HCT116 (cell line): ENCODE measurements around the gene HOMER1. TPM values are rescaled to one million over a fixed set of nuclear protein-coding genes. Genes with fewer than 3 reads are reported as not detected.

Experiments used
- ATAC-seq: fragments of 200-7000 bp; cut with Tn5 transposase; 2 replicates; pipeline ENCODE4 v1.9.1; 2020; ENCODE audit warnings: mild to moderate bottlenecking, moderate library complexity
- BruUV-seq: library from RNA; stranded (reverse); fragments of 400-500 nt; replicated peaks from 2 replicates; lab custom pipeline; 2021; lab: Mats Ljungman, UMichigan
- CTCF ChIA-PET: fragments of 300-600 bp; sonication (Branson Sonifier 250); formaldehyde crosslinking; loops from one replicate; lab custom pipeline; 2021; ENCODE audit warnings: antibody characterized with exemption; lab: Charles Lee
- POLR2A ChIA-PET: fragments of 300-600, 350-600 bp; sonication (Branson Sonifier 250); formaldehyde crosslinking; loops from one replicate; lab custom pipeline; 2021; ENCODE audit warnings: antibody characterized with exemption; lab: Charles Lee
- RAD21 ChIA-PET, 2 experiments: fragments of 300-600 bp; sonication (Branson Sonifier 250); formaldehyde crosslinking; loops; one replicate each; lab custom pipeline; 2023; ENCODE audit warnings: low total read pairs in 2 of 2; ENCODE audit not compliant: uncharacterized antibody in 2 of 2, unreplicated experiment in 2 of 2, low non-redundant PET in 1 of 2; lab: Charles Lee
- DNase-seq: peaks from one replicate; pipeline ENCODE4 v3.0.0-alpha.2; 2010; ENCODE audit warnings: low read depth, low spot score
- H2AFZ ChIP-seq: fragments of 200-600 bp; shearing (Covaris generic), sonication (generic); 2 replicates; pipeline ENCODE4 v1.6.1; 2017; ENCODE audit warnings: low read depth, mixed run types, mixed read lengths, antibody characterized with exemption, low read length; ENCODE audit not compliant: poor library complexity, severe bottlenecking
- H3K27ac ChIP-seq: 2 replicates; pipeline ENCODE4 v1.5.1; 2012; ENCODE audit warnings: low read depth, low read length
- H3K27me3 ChIP-seq: fragments of 200-600 bp; sonication (generic); 2 replicates; pipeline ENCODE4 v1.6.1; 2016; ENCODE audit warnings: mixed run types, low read length, mixed read lengths; ENCODE audit not compliant: insufficient read depth
- H3K36me3 ChIP-seq, 2 experiments: fragments of 200-500 bp in 1 of 2; fragments of 200-600 bp in 1 of 2; sonication (Bioruptor generic) in 1 of 2; sonication (generic) in 1 of 2; 2 replicates each; pipeline versions ENCODE4 v1.5.1 to v1.6.1; 2014 to 2016; ENCODE audit warnings: low read length in 2 of 2, inconsistent platforms in 1 of 2, mixed read lengths in 1 of 2, mixed run types in 1 of 2; ENCODE audit not compliant: insufficient read depth in 2 of 2, control insufficient read depth in 1 of 2
- H3K4me1 ChIP-seq, 2 experiments: fragments of 200-600 bp in 1 of 2; sonication (generic) in 1 of 2; 2 replicates each; pipeline versions ENCODE4 v1.5.1 to v1.6.1; 2012 to 2017; ENCODE audit warnings: low read length in 2 of 2, inconsistent platforms in 1 of 2, mild to moderate bottlenecking in 1 of 2, mixed read lengths in 1 of 2, mixed run types in 1 of 2, moderate library complexity in 1 of 2; ENCODE audit not compliant: insufficient read depth in 2 of 2, control insufficient read depth in 1 of 2
- H3K4me2 ChIP-seq: fragments of 200-600 bp; sonication (generic); 2 replicates; pipeline ENCODE4 v1.6.1; 2017; ENCODE audit warnings: mixed run types, low read length, mixed read lengths
- H3K4me3 ChIP-seq, 2 experiments: fragments of 200-600 bp in 1 of 2; sonication (generic) in 1 of 2; replicated peaks in 1 of 2; 2 replicates each; pipeline ENCODE4 v1.5.1; 2011 to 2016; ENCODE audit warnings: low read length in 2 of 2, control low read depth in 1 of 2, low read depth in 1 of 2, mild to moderate bottlenecking in 1 of 2, mixed read lengths in 1 of 2, mixed run types in 1 of 2
- H3K79me2 ChIP-seq: fragments of 200-600 bp; sonication (generic); 2 replicates; pipeline ENCODE4 v1.6.1; 2017; ENCODE audit warnings: mild to moderate bottlenecking, mixed run types, low read length, moderate library complexity, mixed read lengths; ENCODE audit not compliant: insufficient read depth
- H3K9ac ChIP-seq: fragments of 200-600 bp; sonication (generic); 2 replicates; pipeline ENCODE4 v1.6.1; 2016; ENCODE audit warnings: low read length, mixed read lengths
- H3K9me2 ChIP-seq: fragments of 200-600 bp; sonication (generic), shearing (Covaris generic); 2 replicates; pipeline ENCODE4 v1.6.1; 2017; ENCODE audit warnings: mixed run types, mild to moderate bottlenecking, moderate library complexity; ENCODE audit not compliant: insufficient read depth
- H3K9me3 ChIP-seq, 2 experiments: fragments of 200-500 bp in 1 of 2; fragments of 200-600 bp in 1 of 2; sonication (Bioruptor generic) in 1 of 2; sonication (generic) in 1 of 2; 2 replicates each; pipeline ENCODE4 v1.6.1; 2014 to 2017; ENCODE audit warnings: low read length in 2 of 2, mixed read lengths in 2 of 2, inconsistent platforms in 1 of 2, low read depth in 1 of 2, mild to moderate bottlenecking in 1 of 2, mixed run types in 1 of 2, moderate library complexity in 1 of 2; ENCODE audit not compliant: control insufficient read depth in 1 of 2, insufficient read depth in 1 of 2
- H4K20me1 ChIP-seq: fragments of 200-600 bp; sonication (generic), shearing (Covaris generic); 2 replicates; pipeline ENCODE4 v1.6.1; 2017; ENCODE audit warnings: mixed run types, mild to moderate bottlenecking, moderate library complexity; ENCODE audit not compliant: insufficient read depth
- CEBPB ChIP-seq: IDR thresholded peaks from 2 replicates; pipeline ENCODE4 v1.6.1; 2012; ENCODE audit warnings: low read depth
- EGR1 ChIP-seq: IDR thresholded peaks from 2 replicates; pipeline ENCODE4 v1.6.1; 2012; ENCODE audit warnings: low read depth
- EZH2 ChIP-seq: fragments of 200-600 bp; sonication (generic); IDR thresholded peaks from 2 replicates; pipeline ENCODE4 v1.6.1; 2017; ENCODE audit warnings: antibody characterized with exemption, mixed run types
- FOSL1 ChIP-seq: IDR thresholded peaks from 2 replicates; pipeline ENCODE4 v1.6.1; 2012; ENCODE audit warnings: low read depth
- JUND ChIP-seq: IDR thresholded peaks from 2 replicates; pipeline ENCODE4 v1.6.1; 2012
- POLR2A ChIP-seq: IDR thresholded peaks from 2 replicates; pipeline ENCODE4 v1.7.0; 2011; ENCODE audit warnings: borderline replicate concordance; ENCODE audit not compliant: insufficient read depth, insufficient read length; ENCODE audit errors: extremely low read depth
- POLR2AphosphoS5 ChIP-seq: IDR thresholded peaks from 2 replicates; pipeline ENCODE4 v1.6.1; 2011; ENCODE audit warnings: mild to moderate bottlenecking, low read depth, low read length, moderate library complexity
- RAD21 ChIP-seq: IDR thresholded peaks from 2 replicates; pipeline ENCODE4 v1.6.1; 2012; ENCODE audit warnings: low read depth, mild to moderate bottlenecking
- SIN3A ChIP-seq: IDR thresholded peaks from 2 replicates; pipeline ENCODE4 v1.6.1; 2012; ENCODE audit warnings: low read depth
- SP1 ChIP-seq: IDR thresholded peaks from 2 replicates; pipeline ENCODE4 v1.6.1; 2012; ENCODE audit warnings: low read depth
- SRF ChIP-seq: IDR thresholded peaks from 2 replicates; pipeline ENCODE4 v1.6.1; 2012; ENCODE audit warnings: low read depth
- TCF7L2 ChIP-seq: IDR thresholded peaks from 2 replicates; pipeline ENCODE4 v1.7.0; 2011; ENCODE audit warnings: borderline replicate concordance, inconsistent platforms; ENCODE audit not compliant: insufficient read depth, insufficient read length; ENCODE audit errors: extremely low read depth
- intact Hi-C: fragments of 100-400 bp; cut with micrococcal nuclease; formaldehyde crosslinking; loops from 2 replicates; pipeline ENCODE4 v1.10.0; 2022
- total RNA-seq: library from RNA; stranded (reverse); gene quantifications from one replicate; pipeline ENCODE4 v1.2.1, GENCODE V29; 2021; ENCODE audit not compliant: unreplicated experiment
- TF ChIP-seq, protein P1 (sequence below): IDR thresholded peaks from 2 replicates; pipeline ENCODE4 v1.6.1; 2012; ENCODE audit warnings: low read depth
- TF ChIP-seq, protein P2 (sequence below): IDR thresholded peaks from 2 replicates; pipeline ENCODE4 v1.6.1; 2012
- TF ChIP-seq, protein P3 (sequence below), 3 experiments: fragments of 200-600 bp in 1 of 3; sonication (generic) in 1 of 3; IDR thresholded peaks in 2 of 3; conservative IDR thresholded peaks in 1 of 3; 2 replicates each; pipeline ENCODE4 v1.5.1; 2012 to 2017; ENCODE audit warnings: low read depth in 2 of 3, low read length in 2 of 3, antibody characterized with exemption in 1 of 3, borderline replicate concordance in 1 of 3, control low read depth in 1 of 3, mild to moderate bottlenecking in 1 of 3, mixed read lengths in 1 of 3, mixed run types in 1 of 3, moderate library complexity in 1 of 3; ENCODE audit not compliant: insufficient read depth in 1 of 3

HOMER1 gene
- total RNA-seq, 1 experiment from 2014 or later: 21.4 TPM

DNA sequence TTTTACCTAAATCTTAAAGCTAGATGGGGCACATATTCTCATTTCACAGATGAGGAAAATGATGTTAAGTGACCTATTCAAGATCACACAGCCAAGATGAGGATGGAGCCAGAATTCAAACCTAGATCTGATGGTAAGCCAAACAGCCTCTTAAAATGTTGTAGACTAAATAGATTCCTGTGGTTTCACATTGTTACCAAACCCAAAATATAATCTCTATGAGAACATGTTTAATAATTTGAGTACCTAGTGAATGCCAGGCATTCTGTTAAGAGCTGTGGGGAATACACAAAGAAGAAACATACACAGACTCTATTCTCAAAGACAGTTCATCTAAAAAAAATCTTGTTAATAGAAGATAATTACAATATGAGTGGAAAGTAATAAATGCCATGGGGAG is 25.2 kb downstream of the HOMER1 start:
- Histone ChIP-seq H3K9ac (no peak overlapping the region), H4K20me1 (peaks cover 3% of the 10 kb centered on the region; the same call in 1 of the 2 replicates), H3K4me2 (no peak overlapping the region), H3K36me3 (no peaks in the 10 kb centered on the region), H3K27ac (no peak overlapping the region), H3K79me2 (peaks cover 12% of the 10 kb centered on the region), H3K4me3 (no peak overlapping the region), H3K9me3 (no peaks in the 10 kb centered on the region), H3K27me3 (no peaks in the 10 kb centered on the region), H3K4me1 (no peaks in the 10 kb centered on the region), H2AFZ (no peak overlapping the region), H3K9me2 (no peaks in the 10 kb centered on the region)
- RAD21 ChIA-PET: interaction anchor here in 1 of 2 experiments (1.1 kb wide), 1 partner anchor 22 kb away, joined by 3 read pairs; no protein-coding TSS in a partner anchor
- BruUV-seq: no TSS peak
- intact Hi-C loops: no loop called here
- ATAC-seq (no peak), DNase-seq (no peak)
- CTCF ChIA-PET: no interaction called here
- POLR2A ChIA-PET: no interaction called here
- TF ChIP-seq, protein P1, sequence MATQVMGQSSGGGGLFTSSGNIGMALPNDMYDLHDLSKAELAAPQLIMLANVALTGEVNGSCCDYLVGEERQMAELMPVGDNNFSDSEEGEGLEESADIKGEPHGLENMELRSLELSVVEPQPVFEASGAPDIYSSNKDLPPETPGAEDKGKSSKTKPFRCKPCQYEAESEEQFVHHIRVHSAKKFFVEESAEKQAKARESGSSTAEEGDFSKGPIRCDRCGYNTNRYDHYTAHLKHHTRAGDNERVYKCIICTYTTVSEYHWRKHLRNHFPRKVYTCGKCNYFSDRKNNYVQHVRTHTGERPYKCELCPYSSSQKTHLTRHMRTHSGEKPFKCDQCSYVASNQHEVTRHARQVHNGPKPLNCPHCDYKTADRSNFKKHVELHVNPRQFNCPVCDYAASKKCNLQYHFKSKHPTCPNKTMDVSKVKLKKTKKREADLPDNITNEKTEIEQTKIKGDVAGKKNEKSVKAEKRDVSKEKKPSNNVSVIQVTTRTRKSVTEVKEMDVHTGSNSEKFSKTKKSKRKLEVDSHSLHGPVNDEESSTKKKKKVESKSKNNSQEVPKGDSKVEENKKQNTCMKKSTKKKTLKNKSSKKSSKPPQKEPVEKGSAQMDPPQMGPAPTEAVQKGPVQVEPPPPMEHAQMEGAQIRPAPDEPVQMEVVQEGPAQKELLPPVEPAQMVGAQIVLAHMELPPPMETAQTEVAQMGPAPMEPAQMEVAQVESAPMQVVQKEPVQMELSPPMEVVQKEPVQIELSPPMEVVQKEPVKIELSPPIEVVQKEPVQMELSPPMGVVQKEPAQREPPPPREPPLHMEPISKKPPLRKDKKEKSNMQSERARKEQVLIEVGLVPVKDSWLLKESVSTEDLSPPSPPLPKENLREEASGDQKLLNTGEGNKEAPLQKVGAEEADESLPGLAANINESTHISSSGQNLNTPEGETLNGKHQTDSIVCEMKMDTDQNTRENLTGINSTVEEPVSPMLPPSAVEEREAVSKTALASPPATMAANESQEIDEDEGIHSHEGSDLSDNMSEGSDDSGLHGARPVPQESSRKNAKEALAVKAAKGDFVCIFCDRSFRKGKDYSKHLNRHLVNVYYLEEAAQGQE: no peak
- no peak for TF ChIP-seq RAD21
- no peak for TF ChIP-seq POLR2A
- TF ChIP-seq JUND: no peak
- TF ChIP-seq SP1: no peak
- TF ChIP-seq TCF7L2: no peak
- TF ChIP-seq, protein P2, sequence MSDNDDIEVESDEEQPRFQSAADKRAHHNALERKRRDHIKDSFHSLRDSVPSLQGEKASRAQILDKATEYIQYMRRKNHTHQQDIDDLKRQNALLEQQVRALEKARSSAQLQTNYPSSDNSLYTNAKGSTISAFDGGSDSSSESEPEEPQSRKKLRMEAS: no peak
- no peak for TF ChIP-seq FOSL1
- TF ChIP-seq, protein P3, sequence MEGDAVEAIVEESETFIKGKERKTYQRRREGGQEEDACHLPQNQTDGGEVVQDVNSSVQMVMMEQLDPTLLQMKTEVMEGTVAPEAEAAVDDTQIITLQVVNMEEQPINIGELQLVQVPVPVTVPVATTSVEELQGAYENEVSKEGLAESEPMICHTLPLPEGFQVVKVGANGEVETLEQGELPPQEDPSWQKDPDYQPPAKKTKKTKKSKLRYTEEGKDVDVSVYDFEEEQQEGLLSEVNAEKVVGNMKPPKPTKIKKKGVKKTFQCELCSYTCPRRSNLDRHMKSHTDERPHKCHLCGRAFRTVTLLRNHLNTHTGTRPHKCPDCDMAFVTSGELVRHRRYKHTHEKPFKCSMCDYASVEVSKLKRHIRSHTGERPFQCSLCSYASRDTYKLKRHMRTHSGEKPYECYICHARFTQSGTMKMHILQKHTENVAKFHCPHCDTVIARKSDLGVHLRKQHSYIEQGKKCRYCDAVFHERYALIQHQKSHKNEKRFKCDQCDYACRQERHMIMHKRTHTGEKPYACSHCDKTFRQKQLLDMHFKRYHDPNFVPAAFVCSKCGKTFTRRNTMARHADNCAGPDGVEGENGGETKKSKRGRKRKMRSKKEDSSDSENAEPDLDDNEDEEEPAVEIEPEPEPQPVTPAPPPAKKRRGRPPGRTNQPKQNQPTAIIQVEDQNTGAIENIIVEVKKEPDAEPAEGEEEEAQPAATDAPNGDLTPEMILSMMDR (IDR thresholded peaks at IDR 0.05 in 2 of 3, conservative IDR thresholded peaks at IDR 0.05 in 1 of 3; ENCODE audit: borderline replicate concordance in 1 of 3, insufficient read depth in 1 of 3, low read depth in 2 of 3, low read length in 2 of 3): no peak
- no peak for TF ChIP-seq CEBPB
- TF ChIP-seq SRF: no peak
- TF ChIP-seq SIN3A: no peak
- no peak for TF ChIP-seq POLR2AphosphoS5
- no peak for TF ChIP-seq EZH2
- no peak for TF ChIP-seq EGR1
